ENCODE data around the gene BTN1A1.
A peak's percentile ranks its signal among the peaks of the same experiment; 100 is the strongest.
"Not testable (repeated sequence)": the region's sequence is repeated elsewhere in the genome, so short reads cannot be mapped to it uniquely, and the experiment has no call there.

The BTN1A1 gene

DNA sequence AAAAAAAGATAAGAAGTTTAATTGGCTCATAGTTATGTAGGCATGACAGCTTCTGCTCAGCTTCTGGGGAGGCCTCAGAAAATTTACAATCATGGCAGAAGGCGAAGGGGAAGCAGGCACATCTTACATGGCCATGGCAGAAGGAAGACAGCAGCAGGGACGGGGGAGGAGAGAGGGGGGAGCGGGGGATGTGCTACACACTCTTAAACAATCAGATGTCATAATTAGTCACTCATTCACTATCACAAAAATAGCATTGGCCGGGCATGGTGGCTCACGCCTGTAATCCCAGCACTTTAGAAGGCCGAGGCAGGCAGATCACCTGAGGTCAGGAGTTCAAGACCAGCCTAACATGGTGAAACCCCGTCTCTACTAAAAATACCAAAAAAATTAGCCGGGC, 10.9 kb downstream of the BTN1A1 start:
- not testable (repeated sequence) for DNase-seq (ENCODE audit: low spot score)

DNA sequence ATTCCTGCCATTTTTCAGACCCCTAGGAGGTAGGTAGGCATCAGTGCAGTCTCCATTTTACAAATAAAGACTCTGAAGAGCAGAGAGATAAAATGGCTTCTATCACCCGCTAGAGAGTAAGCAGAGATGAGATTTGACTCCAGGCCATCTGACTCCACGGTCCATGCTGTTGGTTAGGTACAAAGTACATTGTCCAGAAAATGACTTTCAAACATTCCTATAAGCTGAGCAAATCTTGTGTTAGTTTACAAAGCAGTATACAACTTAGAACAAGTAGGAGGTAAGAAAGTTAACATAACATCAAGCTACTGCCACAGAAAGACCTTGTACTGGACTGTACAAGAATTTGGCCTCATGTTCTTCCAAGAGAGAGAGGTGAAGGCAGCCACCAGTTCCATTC, 14.9 kb downstream of the BTN1A1 start:
- DNase-seq (ENCODE audit: low spot score), result peak; percentile 49

DNA sequence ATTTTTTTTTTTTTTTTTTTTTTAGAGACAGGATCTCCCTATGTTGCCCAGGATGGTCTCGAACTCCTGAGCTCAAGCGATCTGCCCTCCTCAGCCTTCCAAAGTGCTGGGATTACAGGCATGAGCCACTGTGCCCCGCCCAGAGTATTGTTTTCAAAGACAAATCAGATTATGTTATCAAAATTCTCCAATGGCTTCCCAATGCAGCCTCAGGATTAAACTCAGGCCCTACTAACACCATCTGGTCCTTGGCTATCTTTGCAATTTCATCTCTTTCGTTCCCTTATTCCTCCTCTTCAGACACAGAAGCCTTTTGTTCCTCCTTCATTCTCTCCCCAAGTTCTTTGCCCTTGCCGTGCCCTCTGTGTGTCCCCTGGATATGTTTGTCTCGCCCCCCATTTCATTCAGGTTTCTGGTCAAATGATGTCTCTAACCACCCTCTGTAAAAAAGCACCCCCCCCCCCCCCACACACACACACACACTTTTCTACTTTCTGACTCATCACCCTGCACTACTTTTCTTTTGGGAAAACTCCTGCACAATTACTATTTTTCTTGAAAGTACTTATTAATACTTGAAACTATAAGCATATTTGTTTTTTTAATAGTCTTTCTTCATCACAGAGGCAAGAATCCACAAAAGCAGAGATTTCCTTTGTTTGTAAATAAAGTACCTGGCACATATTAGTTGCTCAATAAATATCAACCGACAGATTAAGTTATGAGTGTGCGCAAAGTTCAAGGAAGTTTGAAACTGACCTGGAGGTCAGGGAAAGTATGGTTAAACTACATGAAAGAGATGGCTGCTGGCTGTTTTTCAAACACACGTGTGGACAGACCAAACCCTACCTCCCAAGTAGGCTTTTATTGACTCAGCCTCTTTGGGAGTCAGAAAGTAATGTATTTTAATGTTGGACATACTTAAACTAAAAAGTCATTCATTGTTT, 16.7 kb downstream of the BTN1A1 start:
- no peak for DNase-seq (ENCODE audit: low spot score)

DNA sequence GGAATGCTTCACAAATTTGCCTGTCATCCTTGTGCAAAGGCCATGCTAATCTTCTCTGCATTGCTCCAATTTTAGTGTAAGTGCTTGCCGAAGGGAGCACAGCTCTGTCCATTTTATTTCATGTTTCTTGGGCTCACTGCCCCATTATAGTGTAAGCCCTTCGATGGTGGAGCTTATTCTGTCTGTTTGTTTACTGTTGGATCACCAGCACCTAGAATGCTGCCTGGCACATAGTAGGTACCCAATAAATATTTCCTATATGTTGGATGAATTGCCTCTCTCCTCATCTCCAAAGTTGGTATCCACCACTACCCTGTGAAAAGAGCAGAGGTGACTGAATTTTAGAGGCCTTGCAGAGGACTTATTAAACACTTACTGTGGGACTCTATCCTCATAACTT, 19.3 kb downstream of the BTN1A1 start:
- DNase-seq (ENCODE audit: low spot score), result no peak

DNA sequence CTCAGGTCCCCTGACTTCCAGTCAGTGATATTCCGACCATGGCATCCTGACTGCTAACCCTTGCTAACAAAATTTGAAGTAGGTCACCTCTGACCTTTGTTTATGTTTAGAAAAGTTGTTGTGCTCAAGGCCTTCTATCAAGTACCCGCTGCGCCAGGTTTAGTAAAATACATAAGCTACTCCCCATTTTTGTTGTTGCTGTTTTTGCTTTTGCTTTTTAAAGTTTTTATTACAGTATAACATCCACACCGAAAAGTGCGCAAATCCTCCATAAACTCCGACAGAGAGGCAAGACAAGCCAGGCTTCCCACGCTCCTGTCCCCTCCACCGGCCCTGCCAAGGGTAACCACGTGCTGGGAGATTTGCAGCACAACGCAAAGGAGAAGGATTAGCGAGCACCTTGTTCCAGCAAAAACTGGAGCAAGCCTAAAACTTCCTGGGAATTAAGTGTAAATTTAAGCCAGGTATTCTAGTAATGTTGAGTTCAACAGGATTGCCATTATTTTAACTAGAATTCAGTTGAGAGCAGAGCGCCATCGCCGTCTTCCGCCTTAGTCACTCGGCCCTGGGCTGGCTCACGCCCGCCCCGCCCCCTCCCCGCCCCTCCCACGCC, 20.2 kb downstream of the BTN1A1 start:
- DNase-seq (ENCODE audit: low spot score), result no peak

DNA sequence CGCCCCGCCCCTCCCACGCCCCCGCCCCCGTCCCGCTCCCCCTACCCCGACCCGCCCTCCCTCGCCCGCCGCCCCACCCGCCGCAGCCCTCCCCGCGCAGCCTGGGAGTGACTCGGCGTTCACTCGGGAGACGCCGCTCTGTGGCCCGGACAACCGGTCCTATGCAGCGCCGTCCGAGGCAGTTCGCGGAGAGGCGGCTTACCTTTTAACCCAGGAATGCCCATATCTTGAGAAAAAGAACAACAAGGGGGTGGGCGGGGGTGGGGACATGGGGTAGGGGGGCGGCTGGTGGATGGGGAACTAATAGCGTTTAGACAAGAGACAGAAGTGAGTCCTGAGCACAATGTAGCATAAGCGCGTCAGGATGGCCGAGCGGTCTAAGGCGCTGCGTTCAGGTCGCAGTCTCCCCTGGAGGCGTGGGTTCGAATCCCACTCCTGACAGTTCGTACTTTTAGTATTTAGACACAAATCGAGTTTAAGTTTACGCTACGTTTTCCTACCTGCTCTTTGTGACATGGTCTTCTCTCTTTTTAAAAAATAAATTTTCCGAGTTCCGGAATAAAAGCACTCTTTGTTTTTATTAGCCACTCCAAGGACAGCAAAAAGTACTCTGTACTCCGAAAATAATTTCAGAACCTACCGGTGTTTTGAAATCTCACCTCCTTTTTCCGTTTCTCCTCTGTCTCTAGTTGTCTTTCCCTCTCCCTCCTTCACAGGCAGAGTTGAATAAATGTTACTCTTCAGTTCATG, 20.9 kb downstream of the BTN1A1 start:
- peak; percentile 79 for DNase-seq (ENCODE audit: low spot score)

DNA sequence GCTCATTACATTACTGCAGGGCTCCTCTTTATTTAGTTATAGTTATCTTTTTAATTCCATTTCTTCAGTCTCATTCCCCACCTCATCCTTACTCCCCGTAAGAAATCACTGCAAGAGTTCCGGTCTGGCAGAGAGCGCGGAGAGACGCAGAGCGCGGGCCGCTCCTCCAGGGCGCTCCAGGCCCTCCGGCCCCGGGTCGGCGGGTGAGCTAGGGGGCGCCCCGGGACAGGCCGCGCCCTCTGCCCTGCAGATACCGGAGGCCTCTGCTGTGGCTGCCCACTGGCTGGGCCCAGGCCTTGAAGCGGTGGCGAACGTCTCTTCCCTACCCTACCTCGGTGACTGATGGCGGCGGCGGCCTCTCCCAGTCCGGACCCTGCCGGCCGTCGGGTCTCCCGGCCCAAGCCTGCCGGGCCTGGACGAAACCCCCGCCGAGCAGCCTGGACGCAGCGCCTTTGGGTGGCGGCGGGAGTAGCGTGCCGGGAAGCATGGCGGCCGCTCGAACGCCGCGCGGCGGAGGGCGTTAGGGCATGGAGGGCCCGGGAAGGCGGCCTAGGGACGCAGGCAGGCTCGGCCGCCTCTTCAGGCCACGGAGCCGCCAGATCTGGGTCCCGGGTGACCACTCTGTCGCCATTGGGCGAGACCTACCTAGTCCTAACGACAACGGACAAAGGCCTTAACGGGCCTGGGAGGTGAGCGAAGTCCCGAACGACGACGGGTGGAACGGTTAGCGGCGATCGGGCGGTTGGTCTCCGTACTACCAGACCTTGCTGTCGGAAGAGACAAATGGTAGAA, 21.7 kb downstream of the BTN1A1 start:
- peak; percentile 47 for DNase-seq (ENCODE audit: low spot score)

DNA sequence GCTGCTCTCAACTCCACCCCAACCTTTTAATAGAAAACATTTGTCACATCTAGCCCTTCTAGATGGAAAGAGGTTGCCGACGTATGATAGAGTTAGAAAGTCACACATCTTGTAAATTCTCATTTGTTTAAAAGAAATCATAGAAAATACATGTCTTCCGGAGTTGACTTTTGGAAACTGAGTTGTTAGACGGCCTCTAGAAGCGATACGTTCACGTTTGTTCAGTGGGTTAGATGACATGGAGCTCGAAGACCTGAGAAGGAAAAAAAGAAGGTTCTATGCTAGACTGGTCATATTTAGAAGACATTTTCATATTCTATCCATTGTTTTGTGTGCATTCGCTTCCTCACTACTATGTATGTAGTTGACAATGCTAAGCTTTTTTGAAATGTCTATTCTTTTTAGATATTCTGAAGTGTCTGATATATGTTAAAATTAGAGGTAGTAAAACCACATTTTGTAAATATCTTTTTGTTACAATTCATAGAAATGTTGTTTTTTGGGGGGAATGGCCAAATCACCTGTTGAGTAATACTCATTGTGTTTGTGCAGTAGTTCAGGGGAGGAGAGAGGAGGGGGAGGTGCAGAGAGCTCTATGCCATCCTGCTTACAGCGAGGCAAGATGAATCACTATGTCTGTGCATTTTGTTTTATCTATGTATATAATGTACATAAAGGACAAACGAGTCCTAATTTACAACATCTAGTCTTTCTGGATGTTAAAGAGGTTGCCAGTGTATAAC, 22.6 kb downstream of the BTN1A1 start:
- not testable (repeated sequence) for DNase-seq (ENCODE audit: low spot score)

DNA sequence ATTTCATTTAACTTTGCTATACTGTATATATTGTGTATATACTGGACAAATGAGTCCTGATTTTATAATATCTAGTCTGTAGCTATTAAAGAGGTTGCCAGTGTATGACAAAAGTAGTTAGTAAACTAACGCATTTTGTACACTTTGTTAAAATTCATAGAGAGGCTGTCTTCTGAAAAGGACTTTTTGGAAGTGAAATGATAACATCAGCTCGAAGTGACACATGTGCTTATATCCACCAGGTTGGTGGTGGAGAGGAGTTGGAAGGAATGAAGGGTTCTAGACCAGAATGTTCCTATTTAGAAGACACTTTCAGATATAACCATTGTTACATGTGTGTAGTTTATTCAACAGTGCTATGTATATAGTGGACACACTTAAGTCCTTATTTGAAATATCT, 24.2 kb downstream of the BTN1A1 start:
- DNase-seq (ENCODE audit: low spot score), result not testable (repeated sequence)

DNA sequence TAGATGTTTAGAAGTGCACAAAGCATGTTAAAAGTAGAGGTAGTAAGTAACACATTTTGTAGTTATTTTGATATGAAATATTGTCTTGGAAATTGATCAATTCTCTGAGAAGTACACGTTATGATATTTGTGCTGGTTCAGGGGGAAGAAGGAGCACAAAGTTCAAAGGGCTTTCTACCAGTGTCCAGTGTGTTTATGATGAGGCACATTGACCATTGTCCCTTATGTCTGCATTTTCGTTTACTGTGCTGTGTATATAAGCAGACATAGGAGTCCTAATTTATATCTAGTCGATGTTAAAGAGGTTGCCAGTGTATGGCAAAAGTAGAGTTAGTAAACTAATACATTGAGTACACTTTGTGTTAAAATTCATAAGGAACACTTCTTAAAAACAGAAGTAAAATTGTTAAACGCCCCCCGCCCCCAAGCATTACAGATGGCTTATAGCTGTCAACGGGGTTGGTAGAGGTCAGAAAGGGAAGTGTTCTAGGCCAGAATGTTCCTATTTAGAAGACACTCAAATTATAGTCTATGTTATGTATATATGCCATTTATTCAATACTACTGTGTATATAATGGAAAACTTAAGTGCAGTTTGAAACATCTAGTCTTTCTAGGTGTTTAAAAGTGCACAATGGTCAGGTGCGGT, 24.7 kb downstream of the BTN1A1 start:
- no peak for DNase-seq (ENCODE audit: low spot score)

DNA sequence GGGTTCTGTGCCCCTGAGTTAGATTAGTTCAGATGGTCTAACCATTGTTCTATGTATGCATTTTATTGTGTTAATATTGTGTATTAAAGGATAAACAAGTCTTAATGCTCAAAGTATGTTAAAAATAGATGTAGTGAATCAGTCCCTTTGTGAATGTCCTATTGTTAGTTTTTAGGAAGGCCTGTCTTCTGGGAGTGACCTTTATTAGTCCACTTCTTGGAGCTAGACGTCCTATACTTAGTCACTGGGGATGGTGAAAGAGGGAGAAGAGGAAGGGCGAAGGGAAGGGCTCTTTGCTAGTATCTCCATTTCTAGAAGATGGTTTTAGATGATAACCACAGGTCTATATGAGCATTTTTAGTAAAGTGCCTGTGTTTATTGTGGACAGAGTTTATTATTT, 25.7 kb downstream of the BTN1A1 start:
- DNase-seq (ENCODE audit: low spot score), result no peak

DNA sequence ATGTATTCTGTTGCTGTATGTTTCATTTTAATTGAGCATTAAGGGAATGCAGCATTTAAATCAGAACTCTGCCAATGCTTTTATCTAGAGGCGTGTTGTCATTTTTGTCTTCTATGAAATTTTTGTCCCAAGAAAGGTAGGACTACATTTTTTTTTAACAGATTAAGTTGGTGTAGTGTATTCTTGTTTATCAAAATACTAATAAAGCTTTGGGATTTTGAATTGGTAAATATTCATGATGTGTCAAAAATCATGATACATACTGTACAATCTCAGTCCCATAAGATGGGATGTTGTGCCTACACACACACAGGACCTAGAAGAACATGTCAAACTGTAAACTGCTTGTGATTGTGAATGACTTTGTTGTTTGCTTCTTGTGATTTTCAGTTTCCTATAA, 26.8 kb downstream of the BTN1A1 start:
- no peak for DNase-seq (ENCODE audit: low spot score)

DNA sequence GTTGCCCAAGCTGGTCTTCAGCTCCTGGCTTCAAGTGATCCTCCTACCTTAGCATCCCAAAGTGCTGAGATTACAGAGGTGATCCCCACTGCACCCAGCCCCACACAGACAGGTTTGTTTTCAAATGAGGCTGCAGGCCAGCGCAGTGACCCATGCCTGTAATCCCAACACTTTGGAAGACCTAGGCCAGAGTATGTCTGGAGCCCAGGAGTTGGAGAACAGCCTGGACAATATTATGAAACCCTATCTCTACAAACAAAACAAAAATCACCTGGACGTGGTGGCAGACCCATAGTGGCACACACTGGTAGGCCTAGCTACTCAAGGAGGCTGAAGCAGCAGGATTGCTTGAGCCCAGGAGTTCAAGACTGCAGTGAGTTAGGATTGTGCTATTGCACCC, 30.1 kb downstream of the BTN1A1 start:
- no peak for DNase-seq (ENCODE audit: low spot score)

DNA sequence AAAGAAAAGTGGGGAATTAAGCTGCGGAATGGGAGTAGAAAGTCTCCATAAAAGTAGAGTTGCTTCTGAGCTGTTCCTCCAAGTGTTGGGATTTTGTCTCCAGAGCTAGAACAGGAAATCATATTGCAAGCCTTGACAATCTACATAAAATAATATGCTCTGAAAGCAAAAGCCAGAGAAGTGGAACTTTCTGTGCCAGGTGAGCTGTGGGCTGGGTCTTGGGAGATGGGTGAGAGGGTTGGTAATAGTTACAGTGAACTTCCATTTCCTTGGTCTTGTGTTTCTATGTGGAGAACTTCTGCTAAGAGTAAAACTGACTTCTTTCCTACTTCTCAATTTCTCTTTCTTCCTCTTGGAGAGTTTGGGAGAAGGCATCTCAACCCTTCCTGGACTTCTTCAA, 31.8 kb downstream of the BTN1A1 start:
- no peak for DNase-seq (ENCODE audit: low spot score)

DNA sequence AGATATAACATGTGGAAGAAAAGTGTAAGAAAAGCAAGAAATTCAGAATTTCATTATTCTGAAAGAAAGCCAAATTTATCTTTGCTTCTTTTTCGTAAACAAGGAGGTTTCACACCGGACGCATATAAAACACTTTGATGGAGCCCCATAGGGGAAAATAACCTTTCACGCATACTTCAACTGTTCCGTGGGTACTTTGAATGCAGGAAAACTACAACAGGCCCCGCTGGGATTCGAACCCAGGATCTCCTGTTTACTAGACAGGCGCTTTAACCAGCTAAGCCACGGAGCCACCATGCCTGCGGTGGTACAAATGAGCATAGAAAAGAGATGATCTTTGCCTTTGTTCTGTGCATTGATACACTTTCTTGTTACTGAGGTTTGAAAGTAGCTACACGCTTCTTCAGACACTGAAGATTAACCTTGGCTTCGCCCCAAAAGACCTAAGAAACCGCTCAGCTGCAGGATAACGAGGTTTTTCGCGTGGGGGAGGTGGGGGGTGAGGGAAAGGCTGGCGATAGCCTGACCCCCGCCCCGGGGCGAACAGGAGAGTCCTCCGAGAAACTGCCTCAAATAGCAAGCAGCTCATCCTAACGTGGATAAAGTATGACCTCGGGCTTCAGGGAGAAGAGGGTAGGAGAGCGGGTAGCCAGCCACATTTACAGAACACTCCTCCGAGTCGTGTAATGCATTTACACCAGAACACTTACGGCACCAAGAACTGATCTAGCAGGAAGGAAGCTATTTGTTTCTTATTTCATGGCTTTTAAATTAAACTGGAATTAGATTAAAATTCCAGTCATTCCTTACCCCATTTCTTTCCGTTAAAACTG, 32.8 kb downstream of the BTN1A1 start:
- no peak for DNase-seq (ENCODE audit: low spot score)

DNA sequence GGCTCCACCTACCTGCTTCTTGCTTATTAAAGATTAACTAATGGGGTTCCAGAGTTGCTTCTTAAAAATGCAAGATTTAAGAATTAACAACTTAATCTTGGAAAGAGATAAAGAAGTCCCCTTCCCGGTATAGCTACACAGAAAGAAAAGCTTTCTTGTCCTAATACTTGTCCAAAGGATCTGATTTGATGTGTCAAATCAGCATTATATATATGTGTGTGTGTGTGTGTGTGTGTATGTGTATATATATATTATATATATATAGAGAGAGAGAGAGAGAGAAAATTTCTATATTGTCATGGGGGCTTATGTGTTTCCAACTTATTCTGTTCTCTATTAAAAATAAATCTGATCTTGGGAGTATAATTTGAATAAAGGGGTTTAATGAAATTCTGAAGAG, 33.4 kb downstream of the BTN1A1 start:
- DNase-seq (ENCODE audit: low spot score), result no peak

DNA sequence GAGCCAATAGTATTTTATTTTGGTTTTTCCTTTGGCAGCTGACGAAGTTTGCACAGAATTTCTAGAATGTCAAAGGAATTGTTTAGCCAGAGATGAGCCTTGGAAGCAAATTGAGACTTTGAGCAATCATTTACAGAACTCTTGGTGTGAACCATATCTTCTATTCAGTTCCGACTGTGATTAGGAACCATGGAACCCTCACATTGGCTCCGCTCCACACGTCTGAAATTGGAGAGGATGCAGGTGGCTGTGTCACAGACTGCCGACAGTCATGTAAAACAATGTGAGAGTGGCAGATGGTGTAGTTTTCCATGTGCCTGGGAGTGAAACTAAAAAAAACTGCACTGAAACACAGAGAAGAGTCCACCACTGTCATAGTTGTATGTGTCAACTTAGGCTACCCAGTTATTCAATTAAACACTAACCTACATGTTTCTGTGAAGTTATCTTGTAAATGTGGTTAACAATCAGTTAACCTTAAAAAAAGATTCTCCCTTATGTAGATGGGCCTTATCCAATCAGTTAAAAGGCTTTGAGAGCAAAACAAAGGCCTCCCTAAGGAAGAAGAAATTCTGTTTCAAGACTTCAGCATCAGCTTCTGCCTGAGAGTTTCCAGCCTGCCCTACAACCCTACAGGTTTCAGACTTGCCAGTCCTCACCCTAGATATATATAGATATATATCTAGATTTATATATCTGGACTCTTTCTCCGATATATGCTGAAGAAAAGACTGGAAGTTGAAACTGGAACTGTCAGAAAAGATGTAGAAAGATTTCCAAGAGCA, 34.8 kb downstream of the BTN1A1 start:
- DNase-seq (ENCODE audit: low spot score), result no peak

DNA sequence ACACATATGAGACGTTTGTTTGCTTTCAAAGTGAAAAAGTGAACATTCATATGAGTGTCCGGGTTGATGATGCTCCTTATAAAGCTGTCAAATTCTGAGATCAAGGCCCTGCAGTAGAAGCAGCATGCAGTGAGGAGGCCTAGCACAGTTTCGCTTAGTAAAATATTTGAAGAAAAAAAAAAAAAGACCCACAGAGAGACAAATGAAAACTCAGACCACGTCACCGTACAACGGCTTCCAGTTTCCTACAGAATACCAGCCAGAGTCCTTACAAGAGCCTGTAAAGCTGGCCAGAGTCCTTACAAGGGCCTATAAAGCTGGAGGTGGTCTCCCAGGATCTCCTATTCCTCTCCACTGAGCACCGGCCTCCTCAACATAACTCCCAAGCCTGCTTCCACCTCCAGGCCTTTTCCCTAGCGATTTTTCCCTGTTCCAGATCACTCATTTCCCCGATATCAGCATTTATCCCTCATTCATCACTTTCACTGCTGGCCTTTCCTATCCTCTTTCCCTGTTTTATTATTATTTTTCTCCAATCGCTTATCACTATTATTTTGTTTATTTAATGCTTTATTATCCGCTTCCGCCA, 36.6 kb downstream of the BTN1A1 start:
- no peak for DNase-seq (ENCODE audit: low spot score)
